Brain microvascular endothelial cell (primary cell): Measurements from ENCODE around the gene PPP1R3E.
A peak's percentile ranks its signal among the peaks of the same experiment; 100 is the strongest.

Experiments
- DNase-seq: peaks from one replicate; pipeline ENCODE4 v3.0.0-alpha.2; 2020
- H3K27ac ChIP-seq: fragments of 250-450 bp; sonication (Bioruptor Pico); 2 replicates; pipeline ENCODE4 v1.5.1; 2020; ENCODE audit warnings: mild to moderate bottlenecking, moderate library complexity
- H3K27me3 ChIP-seq: fragments of 250-450 bp; sonication (Bioruptor Pico); replicated peaks from 2 replicates; pipeline ENCODE4 v1.5.1; 2020; ENCODE audit warnings: mild to moderate bottlenecking
- H3K36me3 ChIP-seq: fragments of 250-450 bp; sonication (Bioruptor Pico); replicated peaks from 2 replicates; pipeline ENCODE4 v1.5.1; 2020; ENCODE audit warnings: mild to moderate bottlenecking
- H3K4me3 ChIP-seq: 2 replicates; pipeline ENCODE4 v1.5.1; 2011; ENCODE audit warnings: low read depth, mild to moderate bottlenecking, control low read depth, low read length, moderate library complexity
- CTCF ChIP-seq: IDR thresholded peaks from 2 replicates; pipeline ENCODE4 v1.5.1; 2011; ENCODE audit warnings: low read depth, mild to moderate bottlenecking, moderate library complexity, low read length, control low read depth, inconsistent platforms; ENCODE audit errors: missing control alignments
- in situ Hi-C: cut with HindIII; loops from 2 replicates; pipeline ENCODE4 v1.10.0; 2017; ENCODE audit warnings: low sequenced_read_pairs, low pct_ligation_motif_present

Gene PPP1R3E

GRCh38 chr14:23299211-23299957 lies 3.3 kb downstream of the PPP1R3E start:
- no peak for DNase-seq
- Histone ChIP-seq H3K27me3 (no peaks in the 10 kb centered on the region), H3K4me3 (no peak overlapping the region), H3K36me3 (no peaks in the 10 kb centered on the region), H3K27ac (peak overlapping the region; percentile 48)
- TF ChIP-seq CTCF: peak; percentile 51
- in situ Hi-C loops: no loop called here

- in situ Hi-C loops: no loop called here
- no peak overlapping the region for H3K4me3 ChIP-seq
- H3K36me3 ChIP-seq: no peaks in the 10 kb centered on the region
- no peak overlapping the region for H3K27ac ChIP-seq
- DNase-seq: no peak
- no peaks in the 10 kb centered on the region for H3K27me3 ChIP-seq
- TF ChIP-seq CTCF: no peak
These were observed 4.9 kb downstream of the PPP1R3E start for GRCh38 chr14:23297611-23298277.

GRCh38 chr14:23297096-23297495 lies 5.6 kb downstream of the PPP1R3E start:
- in situ Hi-C loops: no loop called here
- no peak for TF ChIP-seq CTCF
- DNase-seq: no peak

GRCh38 chr14:23296012-23296777 lies 6.5 kb downstream of the PPP1R3E start:
- TF ChIP-seq CTCF: no peak

More at GRCh38 chr14:23297096-23297495, 5.6 kb downstream of the PPP1R3E start:
- Histone ChIP-seq H3K4me3 (no peak overlapping the region), H3K27ac (no peak overlapping the region), H3K36me3 (no peaks in the 10 kb centered on the region), H3K27me3 (no peaks in the 10 kb centered on the region)

GRCh38 chr14:23294734-23295561 lies 7.7 kb downstream of the PPP1R3E start:
- in situ Hi-C loops: no loop called here
- Histone ChIP-seq H3K27me3 (no peaks in the 10 kb centered on the region), H3K4me3 (no peak overlapping the region), H3K27ac (no peak overlapping the region), H3K36me3 (no peaks in the 10 kb centered on the region)
- peak; percentile 93 for TF ChIP-seq CTCF
- DNase-seq: peak; percentile 14

More at GRCh38 chr14:23296012-23296777, 6.5 kb downstream of the PPP1R3E start:
- in situ Hi-C loops: no loop called here
- Histone ChIP-seq H3K36me3 (no peaks in the 10 kb centered on the region), H3K27me3 (no peaks in the 10 kb centered on the region), H3K4me3 (no peak overlapping the region), H3K27ac (no peak overlapping the region)
- no peak for DNase-seq
